GM18526 (cell line): ENCODE results near the gene GNB1.

Experiments
- POLR2A ChIP-seq: IDR thresholded peaks from 3 replicates; pipeline ENCODE4 v1.6.1; 2011; ENCODE audit not compliant: insufficient read length; ENCODE audit errors: extremely low read depth

Gene GNB1

DNA sequence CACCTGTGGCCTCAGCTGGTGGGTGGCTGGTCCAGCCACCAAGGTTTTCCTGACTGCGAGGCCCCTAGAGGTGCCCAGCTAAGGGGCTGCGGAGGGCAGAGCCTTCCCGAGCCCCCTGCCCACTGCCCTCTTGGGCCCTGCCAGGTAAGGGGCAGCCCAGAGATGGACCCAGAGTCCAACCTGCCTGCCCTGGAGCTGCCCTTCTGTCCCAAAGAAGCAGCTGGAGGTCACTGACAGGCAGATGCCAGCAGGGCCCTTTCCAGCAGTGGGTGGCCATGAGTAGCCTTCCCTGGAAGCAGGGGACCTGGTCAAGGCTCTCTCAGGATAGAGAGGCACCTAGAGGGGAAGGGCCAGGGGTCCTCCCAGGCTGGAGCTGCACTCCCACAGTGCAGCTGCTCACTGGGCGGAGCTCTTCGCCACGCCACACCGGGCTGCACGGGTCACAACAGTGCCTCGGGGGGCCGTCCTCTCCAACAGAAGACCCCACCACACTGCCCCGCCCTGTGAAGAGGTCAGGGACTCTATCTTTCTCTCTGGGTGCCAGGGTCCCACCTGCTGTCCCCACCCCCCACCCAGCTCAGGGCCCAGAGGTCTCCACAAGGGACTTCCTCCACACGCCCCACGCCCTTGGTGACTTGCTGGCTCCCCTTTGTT is 10.9 kb upstream of the GNB1 start:
- no peak for TF ChIP-seq POLR2A

DNA sequence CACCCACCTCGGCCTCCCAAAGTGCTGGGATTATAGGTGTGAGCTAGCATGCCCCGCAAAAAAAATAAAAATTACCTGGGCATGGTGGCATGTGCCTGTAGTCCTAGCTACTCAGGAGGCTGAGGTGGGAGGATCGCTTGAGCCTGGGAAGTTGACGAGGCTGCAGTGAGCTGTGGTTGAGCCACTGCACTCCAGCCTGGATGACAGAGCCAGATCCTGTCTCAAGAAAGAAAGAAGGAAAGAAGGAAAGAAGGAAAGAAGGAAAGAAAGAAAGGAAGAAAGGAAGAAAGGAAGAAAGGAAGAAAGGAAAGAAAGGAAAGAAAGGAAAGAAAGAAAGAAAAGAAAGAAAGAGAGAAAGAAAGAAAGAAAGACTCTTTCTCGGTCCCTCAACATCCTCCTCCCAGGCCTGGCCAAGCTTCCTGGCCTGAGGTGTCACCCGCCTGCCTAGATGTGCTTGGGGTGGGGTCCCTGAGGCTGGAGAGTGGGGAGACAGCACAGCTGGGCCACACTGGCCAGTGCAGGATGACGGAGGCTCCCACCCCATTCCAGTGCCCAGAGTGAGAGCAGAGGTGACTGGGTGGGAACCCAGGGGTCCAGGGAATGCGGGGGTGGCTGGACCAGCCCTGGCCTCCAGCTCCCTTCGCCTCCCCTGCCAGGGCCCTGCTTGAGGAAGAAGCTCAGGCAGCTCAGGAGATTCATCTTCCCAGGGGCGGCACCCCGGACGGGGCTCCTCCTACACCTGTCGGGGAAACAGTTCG is 10.2 kb upstream of the GNB1 start:
- no peak for TF ChIP-seq POLR2A

DNA sequence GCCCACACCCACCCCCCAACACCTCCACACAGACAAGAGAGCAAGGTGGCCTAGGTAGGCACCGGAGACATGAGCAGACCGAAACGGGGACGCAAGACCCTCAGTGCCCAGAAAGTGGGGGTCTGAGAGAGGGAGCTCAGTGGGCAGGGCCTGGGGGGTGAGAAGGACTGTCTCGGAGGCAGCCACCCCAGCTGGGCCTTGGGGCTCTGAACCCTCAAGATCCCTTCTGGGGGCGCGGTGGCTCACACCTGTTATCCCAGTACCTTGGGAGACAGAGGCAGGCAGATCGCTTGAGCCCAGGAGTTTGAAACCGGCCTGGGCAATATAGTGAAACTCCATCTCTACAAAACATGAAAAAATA is 9.1 kb upstream of the GNB1 start:
- no peak for TF ChIP-seq POLR2A

DNA sequence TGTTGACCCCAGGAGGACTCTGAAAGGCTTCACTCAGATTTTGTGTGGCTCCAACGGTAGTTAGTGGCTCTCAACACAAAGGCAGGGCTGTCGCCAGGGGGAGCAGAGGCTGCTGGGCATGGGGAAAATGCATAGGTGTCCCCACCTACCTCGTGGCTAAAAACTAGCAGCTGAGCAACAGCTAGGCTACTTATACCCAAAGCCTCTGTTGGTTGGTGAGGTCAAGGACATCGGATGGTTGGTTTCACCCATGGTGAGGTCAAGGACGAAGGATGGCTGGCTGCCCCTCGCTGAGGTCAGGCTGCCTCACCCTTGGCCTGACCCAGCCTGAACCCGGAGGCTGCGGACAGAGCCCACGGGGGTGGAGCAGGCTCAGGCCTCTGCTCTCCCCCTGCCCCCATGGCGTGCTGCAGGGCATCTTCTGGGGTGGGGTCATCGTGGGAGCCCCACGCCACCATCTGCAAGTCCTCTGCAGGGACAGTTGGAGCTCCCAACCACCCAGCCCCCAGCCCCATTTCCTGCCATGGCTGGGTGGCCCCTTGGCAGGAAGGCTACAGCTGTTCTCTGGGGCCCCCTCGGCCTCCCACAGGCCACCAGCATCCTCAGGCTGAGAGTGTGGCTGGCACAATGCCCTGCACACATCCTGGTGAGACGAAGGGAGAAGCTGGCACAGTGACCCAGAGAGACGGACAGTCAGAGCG is 8.5 kb upstream of the GNB1 start:
- no peak for TF ChIP-seq POLR2A

DNA sequence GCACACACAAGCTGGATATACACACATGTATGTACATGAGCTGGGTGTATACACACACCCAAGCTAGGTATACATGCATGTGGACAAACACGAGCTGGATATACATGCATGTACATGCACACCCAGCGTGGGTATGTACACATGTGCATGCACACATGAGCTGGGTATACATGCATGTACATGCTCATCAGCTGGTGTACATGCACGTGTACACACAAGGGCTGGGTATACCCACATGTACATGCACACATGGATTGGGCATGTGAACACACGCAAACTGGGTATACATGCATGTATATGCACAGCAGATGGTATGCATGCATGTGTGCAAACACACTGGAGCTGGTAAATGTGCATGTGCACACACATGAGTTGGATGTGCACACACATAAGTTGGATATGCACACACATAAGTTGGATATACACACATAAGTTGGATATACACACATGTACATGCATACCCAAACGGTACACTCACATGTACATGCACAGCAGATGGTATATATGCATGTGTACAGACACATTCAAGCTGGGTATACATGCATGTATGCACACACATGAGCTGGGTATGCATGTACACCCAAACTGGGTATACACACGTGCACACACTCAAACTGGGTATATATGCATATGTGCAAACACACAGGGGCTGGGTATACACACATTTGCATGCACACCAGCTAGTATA is 7.5 kb upstream of the GNB1 start:
- TF ChIP-seq POLR2A: no peak

DNA sequence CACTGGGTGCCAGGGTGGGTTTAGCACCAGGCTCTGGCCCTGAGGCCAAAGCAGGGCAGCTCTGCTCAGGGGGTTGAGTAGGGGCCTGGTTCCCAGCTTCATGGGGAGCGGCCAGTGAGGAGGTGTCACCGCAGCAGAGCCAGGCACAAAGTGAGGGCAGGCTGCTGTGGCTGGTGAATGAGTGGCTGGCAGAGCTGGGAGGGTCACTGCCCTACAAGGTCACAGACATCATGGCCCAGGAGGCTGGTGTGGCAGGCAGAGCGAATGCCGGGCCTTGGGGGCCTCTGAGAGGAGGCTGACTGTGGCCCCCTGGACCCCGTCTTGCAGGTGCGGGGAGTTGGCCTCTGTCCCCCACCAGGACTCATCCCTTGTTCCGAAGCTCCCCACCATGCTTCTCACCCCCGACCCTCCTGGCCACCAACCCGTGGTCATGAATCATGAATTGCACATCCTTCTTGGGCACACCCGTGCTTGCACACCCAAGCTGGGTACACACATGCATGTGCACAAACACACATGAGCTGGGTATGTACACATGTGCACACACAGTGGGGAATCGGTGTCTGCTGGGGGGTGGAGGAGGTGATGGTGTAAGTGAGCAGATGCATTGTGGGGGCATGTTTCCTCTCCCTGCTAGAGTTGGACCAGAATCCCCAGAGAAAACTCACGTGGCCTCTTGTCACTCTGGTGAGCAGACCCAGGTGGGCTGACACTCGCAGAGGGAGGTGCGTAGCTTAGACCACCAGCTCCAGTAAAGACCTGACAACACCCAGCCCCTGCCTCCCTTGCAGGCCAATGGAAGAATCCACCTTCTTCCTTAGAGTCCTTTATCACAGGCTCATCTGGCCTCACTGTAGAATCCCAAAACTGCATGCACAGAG is 4.8 kb upstream of the GNB1 start:
- no peak for TF ChIP-seq POLR2A

DNA sequence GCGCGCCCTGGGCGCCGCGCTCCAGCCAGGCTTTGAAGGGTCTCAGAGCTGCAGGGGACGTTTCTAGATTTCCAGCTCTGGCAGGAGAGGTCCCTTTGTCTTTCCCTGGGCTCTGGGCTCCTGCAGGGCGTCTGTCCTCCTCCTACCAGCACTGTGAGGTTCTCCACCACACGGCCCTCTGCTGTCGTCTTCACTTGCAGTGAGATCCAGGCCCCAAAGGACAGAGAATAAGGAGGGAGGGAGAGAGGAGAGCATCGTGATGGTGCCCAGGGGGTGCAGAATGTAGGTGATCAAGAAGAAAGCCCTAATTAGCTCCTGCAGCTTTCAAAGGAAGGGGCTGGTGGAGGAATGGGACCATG is 4.2 kb upstream of the GNB1 start:
- TF ChIP-seq POLR2A: no peak

DNA sequence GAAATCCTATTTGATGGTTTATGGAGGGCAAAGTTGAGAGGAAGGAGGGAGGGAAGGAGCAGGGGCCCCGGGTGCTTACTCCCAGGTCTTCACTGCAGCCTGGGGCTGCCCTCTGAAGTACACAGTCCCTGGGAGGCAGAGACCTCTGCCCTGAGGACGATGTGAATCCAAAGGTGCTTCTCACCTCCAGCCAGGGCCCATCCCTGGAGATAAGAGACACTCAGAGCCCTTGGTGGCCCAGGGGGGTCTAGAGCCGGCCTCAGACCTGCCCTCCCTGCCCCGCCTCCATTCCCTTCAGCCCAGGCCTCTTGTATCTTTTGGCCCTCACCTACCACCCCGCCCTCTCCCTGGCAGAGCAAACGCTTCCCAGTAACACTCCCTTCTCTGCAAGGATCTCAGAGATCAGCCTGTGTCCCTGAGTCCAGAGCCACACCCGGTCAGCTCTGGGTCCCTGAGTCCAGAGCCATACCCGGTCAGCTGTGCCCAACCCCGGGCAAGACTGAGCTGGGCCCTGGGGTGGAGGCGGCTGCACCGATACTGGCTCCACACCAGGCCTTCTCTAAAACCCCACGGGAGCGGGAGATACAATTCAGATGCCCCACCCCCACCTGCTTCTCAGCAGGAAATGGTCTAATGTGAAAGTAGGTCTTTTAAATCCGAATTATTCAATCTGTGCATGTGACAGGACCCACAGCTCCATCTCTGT is 3.6 kb upstream of the GNB1 start:
- no peak for TF ChIP-seq POLR2A

DNA sequence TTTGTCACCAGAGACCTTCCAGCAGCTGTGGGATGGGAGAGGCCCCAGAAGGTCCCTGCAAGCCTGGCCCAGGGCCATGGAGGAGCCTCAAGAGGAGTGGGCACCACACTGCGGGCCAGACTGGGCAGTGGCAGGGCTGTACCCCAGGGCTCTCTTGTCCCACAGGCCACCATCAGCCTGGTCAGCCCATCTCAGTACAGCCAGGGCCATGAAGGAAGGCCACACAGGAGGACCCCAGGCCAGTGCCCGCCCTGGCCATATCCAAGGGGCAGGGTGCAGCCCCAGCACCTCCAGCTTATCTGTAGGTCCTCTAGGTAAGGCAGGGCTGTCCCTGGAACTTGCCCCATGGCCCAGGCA is 3.1 kb upstream of the GNB1 start:
- TF ChIP-seq POLR2A: no peak

DNA sequence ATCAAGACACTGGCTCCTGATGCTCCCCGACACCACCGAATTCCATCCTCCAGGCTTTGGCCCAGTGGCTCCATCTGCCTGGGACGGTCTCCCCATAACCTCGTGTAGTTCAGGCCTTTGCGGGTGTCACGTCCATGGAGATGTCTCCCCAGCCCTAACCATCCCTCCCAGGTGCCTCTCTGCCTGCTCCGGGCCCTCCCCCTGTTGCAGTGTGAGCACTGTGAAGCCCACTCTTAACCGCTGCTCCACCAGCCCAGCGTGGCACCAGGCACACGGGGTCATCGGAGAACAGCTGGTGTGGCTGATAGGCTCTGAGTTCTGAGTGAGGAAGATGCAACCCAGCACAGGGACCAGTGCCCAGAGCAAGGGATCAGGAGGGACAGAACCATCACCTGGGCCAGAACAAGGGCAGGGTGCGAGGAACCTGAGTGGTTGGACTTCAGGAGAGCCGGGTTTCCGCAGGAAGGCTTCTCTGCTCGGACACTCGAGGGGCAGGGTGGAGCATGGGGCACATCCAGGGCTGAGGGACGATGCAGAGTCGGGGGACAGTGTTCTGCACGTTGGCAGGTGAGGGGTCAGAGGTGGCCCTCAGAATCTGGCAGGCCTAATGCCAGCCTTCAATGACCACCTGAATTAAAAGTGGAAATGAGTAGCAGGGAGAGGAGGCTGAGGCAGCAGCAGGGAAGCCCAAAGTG is 2.6 kb upstream of the GNB1 start:
- no peak for TF ChIP-seq POLR2A

DNA sequence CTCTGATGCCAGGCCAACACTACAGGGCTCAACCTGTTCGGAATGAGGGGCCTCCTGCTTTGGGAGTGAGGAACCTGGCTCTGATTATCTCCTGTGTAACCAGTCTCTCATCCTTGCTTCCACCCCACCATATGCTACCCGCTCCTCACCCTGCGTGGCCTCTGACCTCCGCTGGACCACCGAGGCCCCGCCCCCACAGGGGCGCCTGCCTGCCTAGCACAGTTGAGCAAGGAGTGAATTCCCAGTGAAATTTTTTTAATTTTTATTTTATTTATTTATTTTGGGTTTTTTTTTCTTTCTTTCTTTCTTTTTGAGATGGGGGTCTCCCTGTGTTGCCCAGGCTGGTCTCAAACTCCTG is 1.9 kb upstream of the GNB1 start:
- no peak for TF ChIP-seq POLR2A

DNA sequence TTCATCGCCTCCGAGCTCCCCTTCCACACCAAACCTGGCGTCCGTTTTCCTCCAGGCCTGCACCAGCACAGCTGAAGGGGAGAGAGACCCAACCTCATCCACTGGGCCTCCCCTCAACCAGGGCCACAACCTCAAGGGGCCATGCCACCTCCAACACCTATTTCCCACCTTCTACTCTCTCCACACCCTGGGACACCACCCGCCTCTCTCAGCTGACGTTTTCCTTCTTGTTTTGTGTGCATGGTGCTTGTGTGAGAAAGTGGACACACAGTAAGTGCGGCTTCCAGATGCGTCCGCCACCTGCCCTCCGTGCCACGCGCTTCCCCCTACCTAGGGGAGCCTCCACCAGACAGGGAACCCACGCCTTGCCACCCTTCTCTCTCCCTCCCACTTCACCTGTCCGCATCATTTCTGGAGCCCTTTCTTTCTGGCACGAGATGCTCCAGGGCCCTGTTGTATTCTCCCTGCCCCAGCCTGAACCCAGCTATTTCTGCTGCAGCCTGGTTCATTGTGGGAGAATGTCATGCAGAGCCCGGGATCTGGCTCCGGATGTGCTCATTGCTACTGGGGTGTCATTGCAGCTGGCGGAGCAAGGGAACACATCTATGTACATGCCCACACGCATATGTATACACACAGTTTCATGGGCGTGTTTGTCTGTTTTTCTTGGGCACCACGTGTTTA is 1.3 kb upstream of the GNB1 start:
- no peak for TF ChIP-seq POLR2A

DNA sequence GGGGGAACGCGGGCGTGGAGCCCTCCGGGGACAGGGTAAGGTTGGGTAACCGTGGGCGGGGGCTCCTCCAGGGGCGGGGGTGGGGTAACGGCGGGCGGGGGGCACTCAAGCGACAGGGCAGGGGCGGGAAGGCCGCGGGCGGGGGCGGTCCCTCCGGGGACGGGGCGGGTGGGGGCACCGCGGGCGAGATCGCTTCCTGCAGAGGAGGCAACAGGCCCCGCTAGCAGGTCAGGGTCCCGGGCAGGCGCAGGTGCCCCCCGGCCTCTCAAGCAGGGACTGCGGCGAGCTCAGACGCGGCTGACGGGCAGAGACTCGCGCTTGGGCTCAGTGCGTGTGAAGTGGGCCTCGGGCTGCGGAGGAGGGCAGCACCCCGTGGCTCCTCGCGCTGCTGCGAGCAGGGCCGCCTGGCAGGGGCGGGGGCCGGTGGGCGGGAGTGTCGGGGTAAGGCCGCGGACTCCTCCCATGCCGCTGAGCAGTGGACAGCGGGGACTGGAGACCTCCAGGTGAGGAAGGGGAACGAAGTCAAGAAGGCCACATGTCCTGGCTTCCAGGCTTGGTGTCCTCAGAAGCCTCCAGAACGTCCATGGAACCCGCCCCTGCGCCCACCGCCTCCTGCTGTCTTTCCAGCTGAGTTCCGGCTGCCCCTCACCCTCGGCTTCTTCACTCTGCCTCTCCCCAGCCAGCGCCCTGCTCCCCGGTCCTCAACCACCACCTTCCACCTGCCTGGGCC is 627 bp upstream of the GNB1 start:
- TF ChIP-seq POLR2A: no peak

DNA sequence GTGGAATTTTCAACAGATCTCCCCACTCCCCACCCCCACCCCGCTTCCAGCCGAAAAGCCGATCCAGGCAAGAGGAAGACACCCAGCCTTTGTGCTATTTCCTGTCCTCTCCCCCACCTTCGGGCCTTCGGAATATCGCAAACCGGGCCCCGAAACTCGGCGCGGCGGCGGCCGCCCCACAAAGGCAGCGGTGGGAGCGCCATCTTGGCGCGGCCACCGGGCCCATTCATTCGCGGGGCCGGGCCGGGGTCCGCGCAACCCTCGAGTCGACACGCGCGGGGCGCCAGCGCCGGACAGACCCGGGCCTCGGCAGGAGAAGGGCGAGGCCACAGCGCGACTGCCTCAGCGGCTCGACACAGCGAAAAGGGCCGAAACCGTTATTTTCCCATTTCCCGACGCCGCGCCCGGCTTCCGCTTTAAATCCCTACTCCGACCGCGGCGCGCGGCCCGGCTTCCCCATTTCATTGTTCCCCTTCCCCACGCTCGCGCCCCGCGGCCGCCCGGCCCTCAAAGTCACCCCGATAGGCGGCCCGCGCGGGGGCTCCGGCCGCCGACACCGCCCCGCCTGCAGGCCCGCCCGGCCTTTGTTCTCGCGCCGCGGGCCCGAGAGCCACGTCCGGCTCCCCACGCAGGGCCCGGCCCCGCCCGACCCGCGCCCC is 911 bp downstream of the GNB1 start:
- no peak for TF ChIP-seq POLR2A
